GM08714 (cell line): ENCODE measurements around the gene OCA2.

Experiments
- H3K4me3 ChIP-seq: fragments of 200-500 bp; sonication (Bioruptor generic); 2 replicates; pipeline ENCODE4 v1.5.1; 2014; ENCODE audit warnings: mild to moderate bottlenecking, low read length, inconsistent platforms
- ZNF274 ChIP-seq: IDR thresholded peaks from 2 replicates; pipeline ENCODE4 v1.6.1; 2012; ENCODE audit warnings: mild to moderate bottlenecking, low read depth, low read length

OCA2 gene

DNA sequence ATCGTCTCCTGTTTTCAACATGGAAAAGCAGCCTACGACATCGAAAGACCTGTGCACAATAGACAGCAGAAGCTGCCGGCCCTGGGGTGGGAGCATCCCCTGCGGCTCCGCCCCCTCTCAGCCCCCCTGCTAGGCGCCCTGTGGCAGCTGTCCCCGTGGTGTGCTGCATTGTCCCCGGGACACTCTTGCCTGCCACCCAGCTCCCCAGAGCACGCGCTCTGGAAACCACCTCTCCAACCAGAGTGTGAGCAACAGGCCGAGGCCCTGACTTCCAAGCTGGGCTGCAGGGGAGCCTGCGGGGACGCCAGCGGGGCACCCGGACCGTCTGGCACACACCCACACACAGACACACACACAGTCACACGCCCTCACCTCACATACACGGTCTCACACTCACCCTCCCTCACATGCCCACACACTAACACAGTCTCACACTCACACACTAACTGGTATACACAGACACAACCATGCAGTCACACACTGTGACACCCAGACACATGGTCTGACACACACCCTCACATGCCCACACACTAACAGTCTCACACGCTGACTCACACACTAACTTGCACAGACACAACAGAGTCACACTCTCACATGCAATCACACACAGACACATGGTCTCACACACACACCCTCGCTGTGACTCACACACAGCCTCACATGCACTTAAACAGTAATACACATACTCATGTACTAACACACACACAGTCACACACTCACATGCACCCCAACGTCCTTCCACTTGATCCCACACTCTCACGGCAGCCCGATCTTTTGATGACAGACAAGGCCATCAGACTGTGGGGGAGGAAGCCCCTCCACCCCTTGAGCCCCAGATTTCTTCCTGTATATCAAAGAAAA is 94.7 kb downstream of the OCA2 start:
- no peak overlapping the region for H3K4me3 ChIP-seq
- TF ChIP-seq ZNF274: no peak

DNA sequence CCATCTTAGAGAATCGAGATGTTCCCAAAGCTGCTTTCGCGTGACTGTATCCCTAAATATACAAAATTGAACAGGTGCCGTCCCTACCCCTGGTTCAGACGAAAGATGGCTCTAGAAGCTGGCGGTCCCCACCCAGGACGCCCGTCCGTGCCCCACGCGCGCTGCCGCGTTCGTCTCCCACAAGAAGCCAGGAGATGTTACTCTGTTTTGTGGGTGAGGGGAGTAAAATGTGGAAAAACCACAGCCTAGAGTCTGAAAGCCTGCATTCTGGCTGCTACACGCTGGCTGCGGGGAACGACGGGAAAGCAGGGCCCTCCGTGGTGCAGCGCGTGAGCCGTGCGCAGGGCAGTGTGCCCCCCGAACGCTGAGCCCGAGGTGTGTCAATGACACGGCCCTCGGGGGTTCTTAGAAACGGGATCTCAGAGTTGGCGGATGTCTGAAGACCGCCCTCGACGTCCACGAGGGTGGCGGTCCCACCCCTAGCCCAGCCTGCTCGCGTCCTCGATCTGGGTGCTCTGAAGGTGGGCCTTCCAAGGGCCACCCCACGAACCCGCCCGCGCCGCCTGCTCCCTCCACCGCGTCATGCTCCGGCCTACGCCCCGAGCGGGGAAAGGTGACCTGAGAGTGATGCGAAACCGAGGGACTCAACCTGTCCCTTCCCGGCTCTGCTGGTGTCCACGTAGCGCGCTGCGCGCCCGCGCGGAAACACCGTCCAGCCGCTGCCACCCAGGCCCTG is 95.6 kb downstream of the OCA2 start:
- TF ChIP-seq ZNF274: no peak
- H3K4me3 ChIP-seq: no peak overlapping the region

GRCh38 chr15:28002867-28003266 is 96.2 kb downstream of the OCA2 start:
- no peak for TF ChIP-seq ZNF274
- H3K4me3 ChIP-seq: no peak overlapping the region

GRCh38 chr15:28002136-28002861 is 96.8 kb downstream of the OCA2 start:
- TF ChIP-seq ZNF274: no peak

GRCh38 chr15:28001641-28002040 is 97.5 kb downstream of the OCA2 start:
- no peak overlapping the region for H3K4me3 ChIP-seq
- no peak for TF ChIP-seq ZNF274

More at GRCh38 chr15:28002136-28002861, 96.8 kb downstream of the OCA2 start:
- H3K4me3 ChIP-seq: no peak overlapping the region

- no peak for TF ChIP-seq ZNF274
- H3K4me3 ChIP-seq: no peak overlapping the region
Observed at GRCh38 chr15:27993996-27994780, 104.9 kb downstream of the OCA2 start.

DNA sequence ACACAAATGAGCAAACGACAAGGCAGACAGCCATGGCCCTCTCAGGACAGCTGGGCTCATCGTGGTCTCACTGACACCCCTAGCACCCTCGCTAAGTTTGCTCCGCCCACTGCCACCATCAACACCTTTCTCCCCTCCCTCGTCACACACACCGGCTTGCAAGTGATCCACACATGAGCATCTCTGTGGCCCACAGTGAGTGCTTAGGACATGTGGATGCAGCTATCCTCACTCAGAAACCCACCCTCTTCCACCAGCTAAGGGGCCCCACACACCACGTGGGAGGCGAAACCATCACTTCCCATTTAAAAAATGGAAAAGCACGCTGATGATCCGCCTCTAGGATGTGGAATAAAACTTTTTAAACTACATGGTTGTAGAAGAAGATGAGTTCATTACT is 105.6 kb downstream of the OCA2 start:
- TF ChIP-seq ZNF274: no peak
- no peak overlapping the region for H3K4me3 ChIP-seq

DNA sequence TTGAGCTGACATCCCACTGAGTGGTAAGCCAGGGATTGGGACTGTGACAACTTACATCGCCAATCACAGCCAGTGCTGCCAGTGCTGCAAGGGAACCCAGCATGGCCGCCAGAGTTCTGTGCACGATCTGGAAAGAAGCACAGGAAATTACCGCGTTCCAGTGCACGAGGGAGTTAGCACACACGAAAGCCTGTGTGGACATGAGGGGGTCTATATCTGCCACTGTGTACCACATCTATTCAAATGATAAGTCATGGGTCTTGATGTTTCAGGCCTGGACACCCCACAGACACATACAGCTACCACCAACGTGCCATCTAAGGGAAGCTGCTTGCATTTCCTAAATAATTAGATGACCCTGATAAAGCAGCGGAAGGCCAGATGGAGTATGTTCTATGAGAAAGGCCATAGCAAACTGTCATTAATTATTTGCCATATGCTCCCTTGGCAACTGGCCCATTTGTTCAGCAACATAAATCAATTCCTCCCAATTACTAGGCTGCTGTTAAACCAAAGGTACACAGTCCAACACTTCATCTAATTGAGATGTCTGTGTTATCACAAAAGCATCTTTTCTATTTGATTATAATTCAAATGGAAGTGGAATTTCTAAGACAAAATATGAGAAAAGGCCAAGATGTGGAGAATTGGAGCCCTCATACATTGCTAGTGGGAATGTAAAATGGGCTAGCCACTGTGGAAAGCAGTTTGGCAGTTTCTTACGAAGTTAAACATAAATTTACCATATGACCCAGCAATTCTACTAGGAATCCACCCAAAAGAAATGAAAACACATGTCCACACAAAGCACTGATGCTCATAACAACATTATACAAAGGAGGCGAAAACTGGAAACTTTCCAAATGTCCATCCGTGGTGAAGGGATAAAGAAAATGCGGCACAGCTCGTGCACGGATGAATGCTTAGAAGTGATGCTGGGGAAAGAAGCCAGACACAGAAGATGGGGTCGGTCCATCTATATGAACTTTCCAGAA is 108.3 kb downstream of the OCA2 start:
- H3K4me3 ChIP-seq: no peak overlapping the region

GRCh38 chr15:27989838-27990237 is 109.3 kb downstream of the OCA2 start:
- no peak overlapping the region for H3K4me3 ChIP-seq
- TF ChIP-seq ZNF274: no peak

More for the DNA sequence above, 108.3 kb downstream of the OCA2 start:
- TF ChIP-seq ZNF274: no peak

GRCh38 chr15:27989427-27989826 is 109.7 kb downstream of the OCA2 start:
- TF ChIP-seq ZNF274: no peak
- no peak overlapping the region for H3K4me3 ChIP-seq

GRCh38 chr15:27985099-27985498 is 114.0 kb downstream of the OCA2 start:
- TF ChIP-seq ZNF274: no peak

DNA sequence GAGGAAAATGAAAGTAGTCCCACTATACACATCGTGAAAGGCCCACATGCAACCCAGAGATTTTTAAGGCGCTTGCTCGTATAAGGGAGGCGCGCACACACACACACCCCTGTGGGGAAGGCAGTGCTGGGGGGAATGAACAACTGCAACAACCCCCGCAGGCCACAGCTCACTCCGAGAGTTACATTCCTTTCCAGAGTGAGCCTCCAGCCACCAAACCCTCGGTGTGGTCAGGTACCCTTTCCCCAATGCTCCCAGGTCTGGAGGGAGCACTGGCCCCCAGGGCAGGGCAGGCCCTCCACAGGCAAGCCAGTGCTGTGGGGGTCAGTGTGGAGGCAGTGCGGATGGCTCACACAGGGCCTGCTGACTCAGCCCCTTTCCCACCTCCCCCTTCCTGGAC is 115.6 kb downstream of the OCA2 start:
- TF ChIP-seq ZNF274: no peak
- no peak overlapping the region for H3K4me3 ChIP-seq

More at GRCh38 chr15:27985099-27985498, 114.0 kb downstream of the OCA2 start:
- H3K4me3 ChIP-seq: no peak overlapping the region
